Neuronal stem cell (in vitro differentiated cells): ENCODE results near the gene H6PD.

Experiments
- DNase-seq: peaks from one replicate; pipeline ENCODE4 v3.0.0-alpha.2; 2013; ENCODE audit warnings: low spot score
- H2AFZ ChIP-seq: one replicate; pipeline ENCODE4 v1.6.1; 2013; ENCODE audit warnings: mild to moderate bottlenecking, low read length, inconsistent platforms
- H2AK5ac ChIP-seq: 2 replicates; pipeline ENCODE4 v1.6.1; 2013; ENCODE audit warnings: low read depth, mild to moderate bottlenecking, inconsistent platforms, low read length, moderate library complexity, mixed read lengths
- H2BK120ac ChIP-seq: 2 replicates; pipeline ENCODE4 v1.6.1; 2013; ENCODE audit warnings: low read depth, mild to moderate bottlenecking, inconsistent platforms, low read length, moderate library complexity, mixed read lengths
- H2BK12ac ChIP-seq: one replicate; pipeline ENCODE4 v1.6.1; 2013; ENCODE audit warnings: low read length, inconsistent platforms
- H2BK15ac ChIP-seq: 2 replicates; pipeline ENCODE4 v1.6.1; 2013; ENCODE audit warnings: mild to moderate bottlenecking, low read length, inconsistent platforms, mixed read lengths
- H2BK5ac ChIP-seq: one replicate; pipeline ENCODE4 v1.6.1; 2013; ENCODE audit warnings: inconsistent platforms, mild to moderate bottlenecking, low read length, moderate library complexity
- H3K14ac ChIP-seq: one replicate; pipeline ENCODE4 v1.6.1; 2013; ENCODE audit warnings: low read length, inconsistent platforms
- H3K18ac ChIP-seq: 2 replicates; pipeline ENCODE4 v1.6.1; 2013; ENCODE audit warnings: low read length, inconsistent platforms
- H3K23ac ChIP-seq: 2 replicates; pipeline ENCODE4 v1.6.1; 2013; ENCODE audit warnings: low read depth, mild to moderate bottlenecking, mixed read lengths, low read length, inconsistent platforms; ENCODE audit not compliant: poor library complexity
- H3K27ac ChIP-seq: replicated peaks from 3 replicates; pipeline ENCODE4 v1.5.1; 2013; ENCODE audit warnings: low read length, inconsistent platforms
- H3K27me3 ChIP-seq, 3 experiments: 2 replicates each; pipeline ENCODE4 v1.6.1; 2013; ENCODE audit warnings: low read length in 3 of 3, mild to moderate bottlenecking in 2 of 3, inconsistent platforms in 1 of 3, low read depth in 1 of 3, mixed read lengths in 1 of 3, moderate library complexity in 1 of 3; ENCODE audit not compliant: control insufficient read depth in 3 of 3, insufficient read depth in 3 of 3
- H3K36me3 ChIP-seq, 2 donors: replicated peaks in 1 of 2; 2 replicates each; pipeline ENCODE4 v1.6.1; 2013; ENCODE audit warnings: low read length in 2 of 2; ENCODE audit not compliant: control insufficient read depth in 2 of 2, insufficient read depth in 2 of 2
- H3K4ac ChIP-seq: 2 replicates; pipeline ENCODE4 v1.6.1; 2013; ENCODE audit warnings: inconsistent platforms, mild to moderate bottlenecking, low read length, moderate library complexity
- H3K4me1 ChIP-seq, 2 donors: 1 replicate in 1 of 2; 2 replicates in 1 of 2; pipeline ENCODE4 v1.6.1; 2013; ENCODE audit warnings: low read length in 2 of 2, low read depth in 1 of 2; ENCODE audit not compliant: control insufficient read depth in 2 of 2, insufficient read depth in 1 of 2
- H3K4me2 ChIP-seq: one replicate; pipeline ENCODE4 v1.6.1; 2013; ENCODE audit warnings: mild to moderate bottlenecking, low read length, inconsistent platforms; ENCODE audit not compliant: insufficient read depth, poor library complexity, severe bottlenecking
- H3K4me3 ChIP-seq, 2 donors: 2 replicates each; pipeline ENCODE4 v1.5.1; 2013; ENCODE audit warnings: low read length in 2 of 2, mild to moderate bottlenecking in 2 of 2, inconsistent platforms in 1 of 2, moderate library complexity in 1 of 2
- H3K79me1 ChIP-seq: one replicate; pipeline ENCODE4 v1.6.1; 2013; ENCODE audit warnings: low read depth, mild to moderate bottlenecking, inconsistent platforms, low read length, moderate library complexity
- H3K9ac ChIP-seq: one replicate; pipeline ENCODE4 v1.6.1; 2013; ENCODE audit warnings: mild to moderate bottlenecking, low read depth, low read length, inconsistent platforms; ENCODE audit not compliant: poor library complexity
- H3K9me3 ChIP-seq, 2 donors: replicated peaks in 1 of 2; 2 replicates each; pipeline versions ENCODE3 to v1.6.1; 2013; ENCODE audit warnings: low read length in 2 of 2, mild to moderate bottlenecking in 2 of 2, inconsistent platforms in 1 of 2, low read depth in 1 of 2, mixed read lengths in 1 of 2, moderate library complexity in 1 of 2; ENCODE audit not compliant: control insufficient read depth in 2 of 2, insufficient read depth in 1 of 2
- H4K8ac ChIP-seq: one replicate; pipeline ENCODE4 v1.6.1; 2013; ENCODE audit warnings: low read depth, mild to moderate bottlenecking, inconsistent platforms, low read length, moderate library complexity
- H4K91ac ChIP-seq: one replicate; pipeline ENCODE4 v1.6.1; 2013; ENCODE audit warnings: low read length, low read depth, mild to moderate bottlenecking, inconsistent platforms; ENCODE audit not compliant: poor library complexity
- WGBS, 2 donors: extraction: QIAGEN DNeasy Blood & Tissue Kit; methylation state at CpG; one replicate each; pipeline ENCODE4 v1.1.7; 2013; ENCODE audit warnings: missing lambda C conversion rate in 2 of 2, mixed read lengths in 1 of 2; ENCODE audit not compliant: insufficient read length in 2 of 2, insufficient replicate concordance in 1 of 2; ENCODE audit errors: extremely low coverage in 2 of 2; 5-methylcytosine and 5-hydroxymethylcytosine counted together

Gene H6PD

GRCh38 chr1:9267352-9267686 lies 32.7 kb downstream of the H6PD start:
- peak overlapping the region; percentile 81 for H3K18ac ChIP-seq
- peak overlapping the region; percentile 44 for H2BK5ac ChIP-seq
- H3K9me3 ChIP-seq = no peaks in the 10 kb centered on the region

GRCh38 chr1:9267827-9268581 lies 33.4 kb downstream of the H6PD start:
- no CpG with 5 or more reads among the region's 7 CpGs for WGBS, 2 donors
- Histone ChIP-seq H4K91ac (no peak overlapping the region), H2BK120ac (no peak overlapping the region), H3K23ac (no peak overlapping the region), H2BK12ac (no peak overlapping the region), H2AFZ (no peak overlapping the region), H2BK5ac (no peak overlapping the region), H4K8ac (no peak overlapping the region), H3K4me2 (no peak overlapping the region), H3K79me1 (peaks cover 2% of the 10 kb centered on the region), H3K14ac (no peak overlapping the region), H2BK15ac (no peak overlapping the region), H3K4me3 (no peak overlapping the region), H3K27me3 (no peaks in the 10 kb centered on the region), H3K27ac (no peak overlapping the region), H3K4me1 (peaks cover 14 to 25% of the 10 kb centered on the region in 2 donors), H3K36me3 (peaks cover 6 to 21% of the 10 kb centered on the region in 2 donors), H3K9ac (no peak overlapping the region), H3K18ac (no peak overlapping the region), H3K9me3 (no peaks in the 10 kb centered on the region), H2AK5ac (no peak overlapping the region), H3K4ac (no peak overlapping the region)
- DNase-seq = no peak

More at GRCh38 chr1:9267352-9267686, 32.7 kb downstream of the H6PD start:
- no peak overlapping the region for H3K14ac ChIP-seq
- no peak overlapping the region for H3K27ac ChIP-seq
- no CpG with 5 or more reads among the region's 7 CpGs for WGBS, 2 donors
- H3K79me1 ChIP-seq = peaks cover 2% of the 10 kb centered on the region
- no peak overlapping the region for H3K4ac ChIP-seq
- no peak overlapping the region for H2AFZ ChIP-seq
- H4K8ac ChIP-seq = no peak overlapping the region
- H3K4me1 ChIP-seq = peaks cover 14 to 25% of the 10 kb centered on the region in 2 donors
- no peak overlapping the region for H4K91ac ChIP-seq
- DNase-seq = no peak
- peak overlapping the region; percentile 85 for H2AK5ac ChIP-seq
- peak overlapping the region; percentile 53 for H2BK12ac ChIP-seq
- H2BK120ac ChIP-seq = no peak overlapping the region
- H3K4me3 ChIP-seq = no peak overlapping the region
- no peaks in the 10 kb centered on the region for H3K27me3 ChIP-seq
- H3K4me2 ChIP-seq = no peak overlapping the region
- no peak overlapping the region for H3K23ac ChIP-seq
- H3K9ac ChIP-seq = no peak overlapping the region
- H2BK15ac ChIP-seq = no peak overlapping the region
- H3K36me3 ChIP-seq = peaks cover 6 to 22% of the 10 kb centered on the region in 2 donors

GRCh38 chr1:9269078-9269501 lies 34.5 kb downstream of the H6PD start:
- H2BK5ac ChIP-seq = no peak overlapping the region
- no peak overlapping the region for H3K4me3 ChIP-seq
- H3K9ac ChIP-seq = peak overlapping the region; percentile 13
- H3K14ac ChIP-seq = no peak overlapping the region
- no peaks in the 10 kb centered on the region for H3K27me3 ChIP-seq
- no peak overlapping the region for H2AK5ac ChIP-seq
- H2BK15ac ChIP-seq = no peak overlapping the region
- no peak overlapping the region for H2BK120ac ChIP-seq
- H3K9me3 ChIP-seq = no peaks in the 10 kb centered on the region
- no peak overlapping the region for H2BK12ac ChIP-seq
- no peak overlapping the region for H3K4ac ChIP-seq
- H2AFZ ChIP-seq = no peak overlapping the region
- peaks cover 2% of the 10 kb centered on the region for H3K79me1 ChIP-seq
- no peak overlapping the region for H4K8ac ChIP-seq
- H3K36me3 ChIP-seq = peaks cover 6 to 10% of the 10 kb centered on the region in 2 donors
- no peak overlapping the region for H3K18ac ChIP-seq
- H3K23ac ChIP-seq = peak overlapping the region; percentile 31
- H3K27ac ChIP-seq = no peak overlapping the region
- DNase-seq = no peak
- no peak overlapping the region for H3K4me2 ChIP-seq
- H4K91ac ChIP-seq = peak overlapping the region; percentile 22
- H3K4me1 ChIP-seq = peaks cover 14 to 25% of the 10 kb centered on the region in 2 donors
- no CpG with 5 or more reads among the region's 17 CpGs for WGBS, 2 donors

GRCh38 chr1:9269721-9270120 lies 35.1 kb downstream of the H6PD start:
- Histone ChIP-seq H2AFZ (no peak overlapping the region), H3K36me3 (peaks cover 2 to 5% of the 10 kb centered on the region in 2 donors), H4K91ac (no peak overlapping the region)

More at GRCh38 chr1:9269721-9270120, 35.1 kb downstream of the H6PD start:
- Histone ChIP-seq H3K4me1 (peaks cover 14 to 25% of the 10 kb centered on the region in 2 donors), H3K79me1 (no peaks in the 10 kb centered on the region), H3K4me2 (no peak overlapping the region), H3K9me3 (no peaks in the 10 kb centered on the region), H3K23ac (no peak overlapping the region), H2BK15ac (peak overlapping the region; percentile 2), H3K4me3 (no peak overlapping the region), H2BK12ac (no peak overlapping the region), H2AK5ac (peak overlapping the region; percentile 85), H2BK120ac (no peak overlapping the region), H3K4ac (no peak overlapping the region), H4K8ac (no peak overlapping the region), H3K14ac (no peak overlapping the region), H3K18ac (no peak overlapping the region), H3K9ac (peak overlapping the region; percentile 51), H3K27me3 (no peaks in the 10 kb centered on the region), H3K27ac (no peak overlapping the region), H2BK5ac (no peak overlapping the region)
- no CpG with 5 or more reads among the region's 12 CpGs for WGBS, 2 donors
- no peak for DNase-seq
